ENCODE measurements around the gene TBXA2R.
"Not testable (repeated sequence)": the region's sequence is repeated elsewhere in the genome, so short reads cannot be mapped to it uniquely, and the experiment has no call there.

TBXA2R gene

DNA sequence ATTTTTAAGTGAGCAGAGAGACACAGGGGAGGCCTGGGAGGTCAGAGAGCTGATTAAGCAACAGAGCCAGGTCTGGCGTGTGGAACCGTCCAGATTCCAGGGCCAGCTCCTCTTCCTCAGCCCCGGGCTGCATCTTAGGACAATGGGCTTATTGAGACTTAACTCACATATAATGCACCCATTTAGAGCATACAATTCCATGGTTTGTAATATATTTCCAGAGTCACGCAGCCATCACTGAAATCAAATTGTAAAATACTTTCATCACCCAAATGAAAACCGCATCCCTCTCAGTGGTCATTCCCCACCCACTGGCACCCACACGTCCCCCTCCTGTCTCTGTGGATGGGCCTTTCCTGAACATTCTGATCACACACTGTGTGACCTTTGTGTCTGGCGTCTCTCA, 36.1 kb downstream of the TBXA2R start:
- H3K36me3 ChIP-seq (ENCODE audit: insufficient read depth, low read length): peaks cover 11% of the 10 kb centered on the region
- H3K9me3 ChIP-seq (ENCODE audit: low read length): no peaks in the 10 kb centered on the region
- H3K9me2 ChIP-seq (ENCODE audit: low read depth, low read length): no peaks in the 10 kb centered on the region
- H3K79me2 ChIP-seq (ENCODE audit: insufficient read depth, low read length): no peaks in the 10 kb centered on the region
- H3K27ac ChIP-seq (ENCODE audit: low read depth, low read length, poor library complexity, severe bottlenecking): no peak overlapping the region
- 0 out of 2 replicates have a peak, but pooled peaks cover 3% of the 10 kb centered on the region for H3F3A ChIP-seq (ENCODE audit: insufficient read depth, low read length)
- peaks cover 8% of the 10 kb centered on the region for H3K4me1 ChIP-seq (ENCODE audit: insufficient read depth, low read length, severe bottlenecking)
- no peak overlapping the region for H3K4me3 ChIP-seq (ENCODE audit: low read depth, low read length, poor library complexity, severe bottlenecking)
- H3K9ac ChIP-seq (ENCODE audit: low read length): no peak overlapping the region
- no peak overlapping the region for H2AFZ ChIP-seq (ENCODE audit: low read length)
- TF ChIP-seq EZH2 (IDR thresholded peaks at IDR 0.05; ENCODE audit: borderline replicate concordance, low read length) (no peak), CTCF (IDR thresholded peaks at IDR 0.05; ENCODE audit: low read length) (no peak)
- peaks cover 6% of the 10 kb centered on the region; the same call in 1 of the 2 replicates for H3K27me3 ChIP-seq (ENCODE audit: insufficient read depth, low read length)
- no peaks in the 10 kb centered on the region for H4K20me1 ChIP-seq (ENCODE audit: insufficient read depth, low read length)
- no peak overlapping the region for H3K4me2 ChIP-seq (ENCODE audit: low read length)

DNA sequence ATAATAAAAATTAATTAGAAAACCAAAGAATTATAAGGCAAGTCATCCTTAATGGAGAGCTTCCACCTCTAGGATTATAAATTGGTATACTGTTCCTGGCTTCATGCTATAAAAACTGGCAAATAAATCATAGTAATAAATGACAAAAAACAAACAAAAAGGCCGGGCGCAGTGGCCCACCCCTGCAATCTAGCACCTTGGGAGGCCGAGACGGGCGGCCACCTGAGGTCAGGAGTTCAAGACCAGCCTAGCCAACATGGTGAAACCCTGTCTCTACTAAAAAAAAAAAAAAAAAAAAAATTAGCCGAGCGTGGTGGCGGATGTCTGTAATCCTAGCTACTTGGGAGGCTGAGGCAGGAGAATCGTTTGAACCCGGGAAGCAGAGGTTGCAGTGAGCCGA, 36.6 kb downstream of the TBXA2R start:
- H3K27me3 ChIP-seq (ENCODE audit: insufficient read depth, low read length); H3K36me3 ChIP-seq (ENCODE audit: insufficient read depth, low read length); H2AFZ ChIP-seq (ENCODE audit: low read length); H3K9me3 ChIP-seq (ENCODE audit: low read length); H3K9ac ChIP-seq (ENCODE audit: low read length); H3K9me2 ChIP-seq (ENCODE audit: low read depth, low read length); H4K20me1 ChIP-seq (ENCODE audit: insufficient read depth, low read length); H3K79me2 ChIP-seq (ENCODE audit: insufficient read depth, low read length); H3K4me2 ChIP-seq (ENCODE audit: low read length); H3K4me3 ChIP-seq (ENCODE audit: low read depth, low read length, poor library complexity, severe bottlenecking); H3K4me1 ChIP-seq (ENCODE audit: insufficient read depth, low read length, severe bottlenecking); H3F3A ChIP-seq (ENCODE audit: insufficient read depth, low read length); H3K27ac ChIP-seq (ENCODE audit: low read depth, low read length, poor library complexity, severe bottlenecking): not testable (repeated sequence)

- no peak overlapping the region for H2AFZ ChIP-seq (ENCODE audit: low read length)
- H4K20me1 ChIP-seq (ENCODE audit: insufficient read depth, low read length): no peaks in the 10 kb centered on the region
- H3K36me3 ChIP-seq (ENCODE audit: insufficient read depth, low read length): no peaks in the 10 kb centered on the region
- no peaks in the 10 kb centered on the region for H3K9me3 ChIP-seq (ENCODE audit: low read length)
- no peaks in the 10 kb centered on the region for H3K4me1 ChIP-seq (ENCODE audit: insufficient read depth, low read length, severe bottlenecking)
- no peak overlapping the region for H3K4me3 ChIP-seq (ENCODE audit: low read depth, low read length, poor library complexity, severe bottlenecking)
- H3K27me3 ChIP-seq (ENCODE audit: insufficient read depth, low read length): peaks cover 6% of the 10 kb centered on the region; the same call in 1 of the 2 replicates
- no peaks in the 10 kb centered on the region for H3F3A ChIP-seq (ENCODE audit: insufficient read depth, low read length)
- no peak overlapping the region for H3K27ac ChIP-seq (ENCODE audit: low read depth, low read length, poor library complexity, severe bottlenecking)
- no peaks in the 10 kb centered on the region for H3K9me2 ChIP-seq (ENCODE audit: low read depth, low read length)
- no peak for TF ChIP-seq CTCF (IDR thresholded peaks at IDR 0.05; ENCODE audit: low read length)
- no peak for TF ChIP-seq EZH2 (IDR thresholded peaks at IDR 0.05; ENCODE audit: borderline replicate concordance, low read length)
- H3K79me2 ChIP-seq (ENCODE audit: insufficient read depth, low read length): no peaks in the 10 kb centered on the region
- no peak overlapping the region for H3K9ac ChIP-seq (ENCODE audit: low read length)
- H3K4me2 ChIP-seq (ENCODE audit: low read length): no peak overlapping the region
These were observed 41.5 kb downstream of the TBXA2R start for GRCh38 chr19:3565139-3565538.

GRCh38 chr19:3563709-3564524, 42.8 kb downstream of the TBXA2R start:
- TF ChIP-seq CTCF (IDR thresholded peaks at IDR 0.05; ENCODE audit: low read length) (no peak), EZH2 (IDR thresholded peaks at IDR 0.05; ENCODE audit: borderline replicate concordance, low read length) (no peak)
- Histone ChIP-seq H3K27ac (ENCODE audit: low read depth, low read length, poor library complexity, severe bottlenecking) (no peak overlapping the region), H3F3A (ENCODE audit: insufficient read depth, low read length) (no peaks in the 10 kb centered on the region), H3K9ac (ENCODE audit: low read length) (no peak overlapping the region), H3K27me3 (ENCODE audit: insufficient read depth, low read length) (peaks cover 4% of the 10 kb centered on the region; the same call in 1 of the 2 replicates), H3K79me2 (ENCODE audit: insufficient read depth, low read length) (no peaks in the 10 kb centered on the region), H3K9me3 (ENCODE audit: low read length) (no peaks in the 10 kb centered on the region), H3K36me3 (ENCODE audit: insufficient read depth, low read length) (no peaks in the 10 kb centered on the region), H2AFZ (ENCODE audit: low read length) (no peak overlapping the region), H3K4me1 (ENCODE audit: insufficient read depth, low read length, severe bottlenecking) (no peaks in the 10 kb centered on the region), H3K4me2 (ENCODE audit: low read length) (no peak overlapping the region), H3K9me2 (ENCODE audit: low read depth, low read length) (no peaks in the 10 kb centered on the region), H3K4me3 (ENCODE audit: low read depth, low read length, poor library complexity, severe bottlenecking) (no peak overlapping the region), H4K20me1 (ENCODE audit: insufficient read depth, low read length) (no peaks in the 10 kb centered on the region)

Measured in OCI-LY1 (cell line).